GM23248 (cell line): ENCODE data around the gene PANK1.

Experiments
- EZH2 ChIP-seq: fragments of 200-600 bp; sonication (generic); IDR thresholded peaks from 2 replicates; pipeline ENCODE4 v1.6.1; 2018; ENCODE audit warnings: antibody characterized with exemption, mild to moderate bottlenecking; ENCODE audit not compliant: insufficient read depth, poor library complexity, severe bottlenecking
- EZH2phosphoT487 ChIP-seq: fragments of 200-600 bp; sonication (generic); IDR thresholded peaks from 2 replicates; pipeline ENCODE4 v1.6.1; 2018; ENCODE audit warnings: antibody characterized with exemption, moderate library complexity, mild to moderate bottlenecking, low read depth; ENCODE audit not compliant: insufficient read depth

DNA sequence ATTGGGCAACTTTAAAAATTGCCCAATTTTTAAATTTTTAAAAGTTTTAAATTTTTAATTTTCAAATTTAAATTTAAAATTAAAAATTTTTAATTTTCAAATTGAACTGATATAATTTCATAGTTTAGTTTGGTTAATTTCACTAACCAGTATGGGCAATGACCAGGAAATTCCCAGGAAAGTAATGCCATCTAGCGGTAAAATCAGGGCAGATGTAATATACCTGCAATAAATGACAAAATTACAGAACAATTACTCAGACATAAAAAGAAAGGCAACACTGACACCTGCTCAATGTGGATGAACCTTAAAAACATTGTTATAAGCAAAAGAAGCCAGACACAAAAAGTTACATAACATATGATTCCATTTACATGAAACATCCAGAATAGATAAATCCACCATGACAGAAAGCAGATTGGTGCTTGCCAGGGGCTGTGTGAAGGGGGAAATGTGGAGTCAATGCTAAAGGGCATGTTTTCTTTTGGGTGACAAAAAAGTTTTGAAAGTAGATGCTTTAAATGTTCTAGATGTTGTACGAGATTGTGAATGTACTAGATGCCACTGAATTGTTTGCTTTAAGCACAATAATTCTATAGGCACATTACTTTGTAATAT is 81.1 kb downstream of the PANK1 start:
- TF ChIP-seq EZH2 = no peak
- no peak for TF ChIP-seq EZH2phosphoT487
